ENCODE data around the gene TSPAN18. TPM values are rescaled to one million over a fixed set of nuclear protein-coding genes. Genes with fewer than 3 reads are reported as not detected.

The TSPAN18 gene
- total and polyA plus RNA-seq, 2 experiments from 2014 or later = 9.5 to 21.5 TPM

DNA sequence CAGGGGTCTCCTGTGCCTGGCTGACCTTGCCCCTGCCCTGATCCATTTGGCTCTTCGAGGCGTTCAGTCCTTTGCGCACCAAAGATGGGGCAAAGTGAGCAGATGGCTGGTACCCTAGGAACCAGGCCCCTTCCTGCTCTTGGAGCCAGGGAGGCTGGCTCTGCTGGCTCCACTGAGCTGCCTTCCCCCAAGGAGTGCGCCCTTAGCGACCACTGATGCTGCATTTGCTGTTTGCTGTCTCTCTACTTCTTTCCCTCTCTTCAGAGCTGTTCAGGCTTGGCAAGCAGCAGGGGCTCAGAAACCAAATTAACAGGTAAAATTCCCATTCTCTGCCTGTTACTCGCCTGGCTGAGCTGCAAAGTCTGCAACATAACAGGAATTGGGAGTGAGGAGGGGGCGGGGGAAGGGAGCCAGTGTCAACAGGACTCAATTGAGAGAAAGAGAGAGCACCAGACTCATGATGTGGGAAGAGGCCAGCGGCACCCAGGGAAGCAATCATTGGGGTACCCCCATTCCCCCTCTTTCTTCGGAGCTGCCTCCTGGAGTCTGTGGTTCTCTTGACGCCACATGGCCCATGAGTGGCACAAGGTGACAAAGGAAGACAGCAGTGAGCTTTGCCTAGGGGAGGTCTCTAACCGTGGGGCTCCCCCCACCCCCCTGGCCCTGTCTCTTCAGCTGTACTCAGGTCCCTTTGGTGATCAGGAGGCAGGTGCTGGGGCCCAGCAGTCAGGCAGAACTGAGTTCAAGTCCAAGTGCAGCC lies 121.6 kb downstream of the TSPAN18 start:
- H3K36me3 ChIP-seq (replicated peaks; ENCODE audit: insufficient read depth, low read depth) = no peaks in the 10 kb centered on the region
- H3K9me2 ChIP-seq (replicated peaks; ENCODE audit: insufficient read depth) = no peaks in the 10 kb centered on the region
- no peaks in the 10 kb centered on the region for H3K79me2 ChIP-seq
- H3K4me1 ChIP-seq (ENCODE audit: insufficient read depth) = no peaks in the 10 kb centered on the region
- H3K4me3 ChIP-seq = no peak overlapping the region
- no peaks in the 10 kb centered on the region for H3K9me3 ChIP-seq (ENCODE audit: low read depth)
- DNase-seq (ENCODE audit: low spot score) = no peak
- no peak overlapping the region for H2AFZ ChIP-seq
- TF ChIP-seq EZH2 (IDR thresholded peaks at IDR 0.05; ENCODE audit: borderline replicate concordance) (no peak), EZH2phosphoT487 (IDR thresholded peaks at IDR 0.05; ENCODE audit: low read depth, severe bottlenecking, unreplicated experiment) (no peak)
- TF ChIP-seq, protein P1, sequence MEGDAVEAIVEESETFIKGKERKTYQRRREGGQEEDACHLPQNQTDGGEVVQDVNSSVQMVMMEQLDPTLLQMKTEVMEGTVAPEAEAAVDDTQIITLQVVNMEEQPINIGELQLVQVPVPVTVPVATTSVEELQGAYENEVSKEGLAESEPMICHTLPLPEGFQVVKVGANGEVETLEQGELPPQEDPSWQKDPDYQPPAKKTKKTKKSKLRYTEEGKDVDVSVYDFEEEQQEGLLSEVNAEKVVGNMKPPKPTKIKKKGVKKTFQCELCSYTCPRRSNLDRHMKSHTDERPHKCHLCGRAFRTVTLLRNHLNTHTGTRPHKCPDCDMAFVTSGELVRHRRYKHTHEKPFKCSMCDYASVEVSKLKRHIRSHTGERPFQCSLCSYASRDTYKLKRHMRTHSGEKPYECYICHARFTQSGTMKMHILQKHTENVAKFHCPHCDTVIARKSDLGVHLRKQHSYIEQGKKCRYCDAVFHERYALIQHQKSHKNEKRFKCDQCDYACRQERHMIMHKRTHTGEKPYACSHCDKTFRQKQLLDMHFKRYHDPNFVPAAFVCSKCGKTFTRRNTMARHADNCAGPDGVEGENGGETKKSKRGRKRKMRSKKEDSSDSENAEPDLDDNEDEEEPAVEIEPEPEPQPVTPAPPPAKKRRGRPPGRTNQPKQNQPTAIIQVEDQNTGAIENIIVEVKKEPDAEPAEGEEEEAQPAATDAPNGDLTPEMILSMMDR (IDR thresholded peaks at IDR 0.05; ENCODE audit: poor library complexity) = no peak
- H3K27ac ChIP-seq = no peak overlapping the region
- H4K20me1 ChIP-seq (ENCODE audit: insufficient read depth, poor library complexity, severe bottlenecking) = no peaks in the 10 kb centered on the region
- no peak overlapping the region for H3K4me2 ChIP-seq
- no peaks in the 10 kb centered on the region for H3K27me3 ChIP-seq
- 80% methylated on average over 11 of the region's 11 CpGs for WGBS (ENCODE audit: low lambda C conversion rate, missing lambda C conversion rate)

DNA sequence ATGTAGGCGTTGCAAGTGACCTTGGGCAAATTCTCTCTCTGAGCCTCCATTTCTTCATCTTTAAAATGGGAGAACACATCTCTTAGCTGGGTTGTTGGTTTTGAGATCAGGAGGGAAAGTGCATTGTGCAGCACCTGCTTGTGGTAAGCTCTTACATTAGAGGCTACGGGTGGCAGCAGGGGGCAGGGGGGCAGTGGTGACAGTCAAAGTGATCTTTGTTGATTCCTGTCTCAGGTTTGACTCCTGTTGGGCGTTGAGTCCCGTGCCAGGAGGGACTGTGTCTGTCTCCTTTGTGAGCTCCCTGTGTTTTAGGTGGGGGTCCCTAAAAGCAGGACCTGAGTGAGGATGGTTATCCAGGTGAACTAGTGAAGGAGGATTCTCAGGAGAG lies 122.2 kb downstream of the TSPAN18 start:
- Histone ChIP-seq H3K9me3 (ENCODE audit: low read depth) (no peaks in the 10 kb centered on the region), H3K79me2 (no peaks in the 10 kb centered on the region), H4K20me1 (ENCODE audit: insufficient read depth, poor library complexity, severe bottlenecking) (no peaks in the 10 kb centered on the region), H3K4me2 (no peak overlapping the region), H3K4me1 (ENCODE audit: insufficient read depth) (no peaks in the 10 kb centered on the region), H3K9me2 (replicated peaks; ENCODE audit: insufficient read depth) (no peaks in the 10 kb centered on the region), H3K36me3 (replicated peaks; ENCODE audit: insufficient read depth, low read depth) (no peaks in the 10 kb centered on the region), H3K4me3 (no peak overlapping the region), H2AFZ (no peak overlapping the region), H3K27ac (no peak overlapping the region), H3K27me3 (no peaks in the 10 kb centered on the region)
- DNase-seq (ENCODE audit: low spot score) = no peak
- WGBS (ENCODE audit: low lambda C conversion rate, missing lambda C conversion rate) = 93% methylated on average over 4 of the region's 4 CpGs
- TF ChIP-seq, protein P1 (IDR thresholded peaks at IDR 0.05; ENCODE audit: poor library complexity) = no peak
- TF ChIP-seq EZH2 (IDR thresholded peaks at IDR 0.05; ENCODE audit: borderline replicate concordance) (no peak), EZH2phosphoT487 (IDR thresholded peaks at IDR 0.05; ENCODE audit: low read depth, severe bottlenecking, unreplicated experiment) (no peak)

DNA sequence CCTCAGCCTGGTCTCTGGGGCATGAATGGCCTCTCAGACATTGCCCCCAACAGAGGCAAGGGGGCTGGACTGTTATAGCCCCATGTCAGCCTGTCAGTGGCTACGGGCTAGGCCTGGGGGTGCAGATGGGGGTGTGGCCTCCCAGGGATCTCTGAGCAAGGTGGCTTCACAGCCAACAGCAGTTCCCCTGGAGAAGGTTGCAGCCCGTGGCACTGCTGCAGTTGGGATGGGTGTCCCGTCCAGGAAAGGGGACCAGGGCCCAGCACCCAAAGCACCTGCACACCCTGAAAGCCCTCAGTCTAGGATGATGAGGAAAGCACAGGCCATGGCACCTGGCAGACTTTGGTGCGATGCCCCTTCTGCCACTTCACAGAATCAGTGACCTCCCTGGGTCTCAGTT lies 122.7 kb downstream of the TSPAN18 start:
- no peak for TF ChIP-seq EZH2 (IDR thresholded peaks at IDR 0.05; ENCODE audit: borderline replicate concordance)
- TF ChIP-seq, protein P1 (IDR thresholded peaks at IDR 0.05; ENCODE audit: poor library complexity) = no peak
- TF ChIP-seq EZH2phosphoT487 (IDR thresholded peaks at IDR 0.05; ENCODE audit: low read depth, severe bottlenecking, unreplicated experiment) = no peak
- 87% methylated on average over 4 of the region's 4 CpGs for WGBS (ENCODE audit: low lambda C conversion rate, missing lambda C conversion rate)
- H3K9me2 ChIP-seq (replicated peaks; ENCODE audit: insufficient read depth) = no peaks in the 10 kb centered on the region

More for the DNA sequence above, 122.7 kb downstream of the TSPAN18 start:
- no peaks in the 10 kb centered on the region for H3K27me3 ChIP-seq
- peaks cover 3% of the 10 kb centered on the region for H3K4me1 ChIP-seq (ENCODE audit: insufficient read depth)
- H3K36me3 ChIP-seq (replicated peaks; ENCODE audit: insufficient read depth, low read depth) = no peaks in the 10 kb centered on the region
- no peak for DNase-seq (ENCODE audit: low spot score)
- H3K9me3 ChIP-seq (ENCODE audit: low read depth) = no peaks in the 10 kb centered on the region
- no peak overlapping the region for H2AFZ ChIP-seq
- no peaks in the 10 kb centered on the region for H4K20me1 ChIP-seq (ENCODE audit: insufficient read depth, poor library complexity, severe bottlenecking)
- no peak overlapping the region for H3K4me2 ChIP-seq
- no peak overlapping the region for H3K27ac ChIP-seq
- no peaks in the 10 kb centered on the region for H3K79me2 ChIP-seq
- no peak overlapping the region for H3K4me3 ChIP-seq
